Stimulated activated CD8-positive, alpha-beta memory T cell treated with anti-CD3 and anti-CD28 coated beads, Interleukin-7, amount 100 ng/mL, for 1 hour (primary cell): Measurements from ENCODE around the gene CDH23.

Source experiments
- DNase-seq, 2 donors: peaks; one replicate each; pipeline ENCODE4 v3.0.0-alpha.2; 2020; ENCODE audit warnings: low read depth in 2 of 2

CDH23 gene

GRCh38 chr10:71466330-71466729 lies 69.6 kb downstream of the CDH23 start:
- no peak for DNase-seq

- no peak for DNase-seq
Observed at GRCh38 chr10:71467161-71467560, 70.4 kb downstream of the CDH23 start.

- no peak for DNase-seq
Observed at GRCh38 chr10:71467569-71468362, 71.0 kb downstream of the CDH23 start.

GRCh38 chr10:71468363-71469094 lies 71.8 kb downstream of the CDH23 start:
- DNase-seq: no peak

GRCh38 chr10:71471006-71471405 lies 74.3 kb downstream of the CDH23 start:
- no peak for DNase-seq

GRCh38 chr10:71471957-71472365 lies 75.2 kb downstream of the CDH23 start:
- DNase-seq: no peak

- DNase-seq: no peak
Observed at GRCh38 chr10:71472466-71472865, 75.7 kb downstream of the CDH23 start.

GRCh38 chr10:71472912-71473311 lies 76.2 kb downstream of the CDH23 start:
- no peak for DNase-seq

- no peak for DNase-seq
Observed at GRCh38 chr10:71473671-71474599, 77.2 kb downstream of the CDH23 start.

GRCh38 chr10:71474702-71475242 lies 78.1 kb downstream of the CDH23 start:
- DNase-seq: no peak

- DNase-seq: no peak
Observed at GRCh38 chr10:71475243-71475871, 78.6 kb downstream of the CDH23 start.

- no peak for DNase-seq
Observed at GRCh38 chr10:71476228-71477011, 79.7 kb downstream of the CDH23 start.

- DNase-seq: no peak
Observed at GRCh38 chr10:71478173-71478572, 81.5 kb downstream of the CDH23 start.

GRCh38 chr10:71478813-71479365 lies 82.2 kb downstream of the CDH23 start:
- no peak for DNase-seq

GRCh38 chr10:71479831-71480230 lies 83.1 kb downstream of the CDH23 start:
- no peak for DNase-seq

- no peak for DNase-seq
Observed at GRCh38 chr10:71480662-71481061, 83.9 kb downstream of the CDH23 start.

GRCh38 chr10:71481746-71482410 lies 85.2 kb downstream of the CDH23 start:
- no peak for DNase-seq

GRCh38 chr10:71482620-71483019 lies 85.9 kb downstream of the CDH23 start:
- no peak for DNase-seq

- DNase-seq: no peak
Observed at GRCh38 chr10:71483135-71483534, 86.4 kb downstream of the CDH23 start.
